Amygdala (tissue), 56 donors: ENCODE data around the gene ESR1.
"Not testable (repeated sequence)": the region's sequence is repeated elsewhere in the genome, so short reads cannot be mapped to it uniquely, and the experiment has no call there.

Source experiments
- DNase-seq, 56 donors: peaks; one replicate each; lab custom pipeline; 2025; lab: John Stamatoyannopoulos, UW

The ESR1 gene

DNA sequence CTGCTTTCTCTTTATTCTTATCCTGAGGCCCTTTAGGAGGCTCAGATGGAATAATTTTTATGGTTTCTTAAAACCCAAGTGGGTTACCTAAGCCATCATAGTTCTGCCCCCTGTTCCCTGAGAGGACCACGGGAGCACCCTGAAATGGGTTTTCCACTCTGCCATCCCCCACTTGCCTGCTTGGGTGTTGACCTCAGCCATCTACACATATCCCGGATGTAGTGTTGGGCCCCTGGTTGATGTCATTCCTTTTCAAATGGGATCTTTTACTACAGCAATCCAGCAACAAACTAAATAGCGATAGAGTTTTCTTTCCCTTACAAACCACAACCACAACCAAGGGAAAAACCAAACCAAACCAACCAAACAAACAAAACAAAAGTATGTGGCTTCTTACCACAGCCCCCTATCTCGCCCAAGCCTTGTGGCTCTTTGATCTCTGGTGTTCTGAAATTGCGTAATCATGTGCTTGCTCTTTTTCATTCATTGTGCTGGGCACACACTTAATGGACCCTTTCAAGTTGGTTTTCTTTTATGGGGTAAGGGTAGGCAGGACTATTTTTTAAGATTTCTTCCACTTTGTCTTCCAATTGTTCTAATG is 154.9 kb downstream of the ESR1 start:
- DNase-seq, result no peak

DNA sequence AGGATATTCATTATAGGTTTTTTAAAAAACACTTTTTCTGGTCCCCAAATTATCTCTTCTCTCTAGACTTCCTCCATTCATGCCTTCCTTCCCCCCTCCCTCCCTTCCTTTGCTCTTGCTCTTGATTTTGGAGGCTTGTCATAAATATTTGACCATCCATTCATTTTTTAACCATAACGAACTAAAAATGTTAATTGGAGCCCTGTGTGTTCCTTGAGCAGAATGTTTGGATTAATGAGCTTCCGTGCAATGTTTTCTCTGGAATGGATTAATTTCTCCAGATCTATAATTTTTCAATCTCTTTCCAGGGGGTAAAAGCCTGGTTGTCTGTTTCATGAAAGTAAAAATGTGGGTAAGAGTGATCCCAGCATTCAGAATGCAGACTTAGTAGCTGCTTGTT is 155.5 kb downstream of the ESR1 start:
- DNase-seq, result no peak

- DNase-seq, result not testable (repeated sequence)
Measured at GRCh38 chr6:151964412-151964811, 156.9 kb downstream of the ESR1 start.

DNA sequence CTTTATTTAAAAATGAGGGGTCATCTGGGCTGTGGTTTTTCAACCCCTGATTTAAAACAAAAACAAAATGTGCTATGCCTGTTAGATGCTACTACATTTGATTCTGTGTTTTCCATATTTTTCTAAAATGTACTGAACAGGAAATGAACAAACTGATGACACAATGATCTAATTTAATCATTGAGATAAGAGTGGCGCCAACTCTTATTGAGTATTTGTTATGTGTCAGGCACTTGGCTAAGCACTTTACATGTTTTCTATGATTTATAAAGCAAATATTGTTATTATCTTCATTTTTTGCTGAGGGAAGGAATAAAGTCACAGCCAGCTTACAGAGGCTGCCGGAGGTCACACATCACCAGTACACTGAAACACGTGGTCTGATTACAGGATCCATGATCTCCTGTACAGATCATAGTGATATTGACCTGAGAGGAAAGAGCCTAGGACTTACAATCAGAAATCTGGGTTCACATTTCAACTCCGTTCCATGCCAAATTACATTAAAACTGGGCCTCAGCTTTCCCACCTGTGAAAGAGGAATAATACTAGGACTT is 166.7 kb downstream of the ESR1 start:
- no peak for DNase-seq

DNA sequence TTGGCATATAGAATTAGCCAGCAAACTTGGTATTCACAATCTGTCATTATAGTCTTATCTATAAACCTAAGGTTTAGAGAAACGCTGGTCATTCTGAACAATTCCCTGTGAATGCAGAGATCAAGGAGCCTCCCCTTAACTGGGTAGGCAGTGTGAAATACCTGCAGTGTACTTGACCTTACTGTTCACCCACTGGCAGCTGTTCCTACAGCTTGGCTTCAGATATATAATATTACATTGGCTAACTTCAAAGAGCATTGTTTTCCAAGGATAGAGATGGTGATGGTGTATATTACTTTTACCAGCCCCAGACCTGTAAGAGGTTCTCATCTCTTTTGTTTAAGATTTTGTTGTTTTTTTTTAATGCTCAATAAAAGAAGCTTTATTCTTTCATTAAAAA is 168.3 kb downstream of the ESR1 start:
- DNase-seq, result no peak

DNA sequence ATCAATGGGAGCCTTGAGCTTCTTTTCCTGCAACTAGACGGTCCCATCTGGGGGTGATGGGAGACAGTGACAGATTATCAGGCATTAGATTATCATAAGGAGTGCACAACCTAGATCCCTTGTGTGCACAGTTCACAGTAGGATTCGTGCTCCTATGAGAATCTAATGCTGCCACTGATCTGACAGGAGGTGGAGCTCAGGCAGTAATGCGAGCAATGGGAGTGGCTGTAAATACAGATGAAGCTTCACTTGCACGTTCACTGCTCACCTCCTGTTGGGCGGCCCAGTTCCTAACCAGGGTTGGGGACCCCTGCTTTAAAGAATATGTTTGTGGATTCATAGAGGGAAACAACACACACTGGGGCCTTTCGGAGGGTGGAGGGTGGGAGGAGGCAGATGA is 180.7 kb downstream of the ESR1 start:
- not testable (repeated sequence) for DNase-seq

GRCh38 chr6:151992091-151992490 is 184.6 kb downstream of the ESR1 start:
- no peak for DNase-seq

DNA sequence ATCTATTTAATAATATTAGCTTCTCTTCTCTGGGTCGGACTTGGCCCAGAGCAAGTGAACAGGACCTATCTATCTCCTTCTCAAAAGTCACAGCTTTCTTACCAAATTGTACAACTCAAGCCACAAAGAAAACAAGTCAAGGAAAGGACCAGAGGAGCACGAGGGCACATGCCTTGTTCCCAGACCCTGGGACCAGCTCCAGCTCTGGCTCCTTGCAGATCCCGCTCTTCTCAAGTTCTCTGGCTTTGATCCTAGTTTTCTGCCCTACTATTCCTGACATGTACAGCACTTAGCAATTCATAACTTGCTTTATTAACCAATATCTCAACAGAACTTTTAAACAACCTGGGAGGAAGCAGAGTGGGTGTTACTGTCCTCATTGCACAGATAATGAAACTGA is 185.9 kb downstream of the ESR1 start:
- no peak for DNase-seq

GRCh38 chr6:151998784-151999183 is 191.3 kb downstream of the ESR1 start:
- no peak for DNase-seq

DNA sequence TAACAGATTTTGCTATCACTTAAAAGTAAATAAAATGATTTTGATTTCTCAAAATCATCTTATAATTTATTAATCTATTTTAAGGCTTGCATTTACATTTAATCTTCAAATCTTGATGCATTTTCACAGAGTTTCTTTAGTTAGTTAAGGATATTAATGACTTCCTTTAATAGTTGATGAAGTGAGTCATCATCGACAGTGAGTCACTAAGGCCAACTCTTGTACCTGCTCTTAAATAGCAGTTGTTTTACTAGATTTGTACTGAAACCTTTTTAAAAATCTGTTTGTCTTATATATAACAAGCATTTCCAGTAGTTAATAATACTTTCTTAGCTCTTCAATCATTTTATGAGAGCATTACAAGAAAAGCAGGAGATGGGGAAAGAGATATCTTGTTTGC is 191.7 kb downstream of the ESR1 start:
- DNase-seq, result no peak

- no peak for DNase-seq
Measured at GRCh38 chr6:152001408-152001807, 193.9 kb downstream of the ESR1 start.

- no peak for DNase-seq
Measured at GRCh38 chr6:152002306-152002705, 194.8 kb downstream of the ESR1 start.

DNA sequence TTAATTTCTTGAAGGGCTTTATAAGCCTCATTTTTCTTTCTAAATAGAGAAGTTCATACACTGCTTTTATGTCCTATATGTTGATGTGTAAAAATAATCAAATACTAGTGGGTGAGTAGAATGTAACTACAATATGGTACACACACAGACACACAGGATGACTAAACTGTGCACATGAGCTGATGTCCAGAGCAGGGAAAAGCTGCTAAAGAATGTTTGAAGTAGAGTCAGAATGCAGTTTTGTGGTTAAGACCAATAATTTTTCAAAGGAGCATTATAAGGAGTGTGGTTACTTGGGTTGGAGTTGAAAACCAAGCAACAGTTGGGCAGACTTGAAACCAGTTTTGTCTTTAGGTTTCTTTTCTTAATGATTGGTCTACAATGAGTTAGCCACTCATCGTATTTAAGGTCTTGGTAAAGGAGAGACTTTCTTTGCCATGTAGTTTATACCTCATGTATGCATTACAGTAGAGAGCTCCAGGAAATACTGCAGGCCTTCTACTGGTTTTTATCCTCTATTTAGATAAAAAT is 196.6 kb downstream of the ESR1 start:
- DNase-seq, result no peak

- DNase-seq, result no peak
Measured at GRCh38 chr6:152004896-152005295, 197.4 kb downstream of the ESR1 start.

- DNase-seq, result no peak
Measured at GRCh38 chr6:152008779-152009178, 201.3 kb downstream of the ESR1 start.

GRCh38 chr6:152012227-152012626 is 204.7 kb downstream of the ESR1 start:
- no peak for DNase-seq

DNA sequence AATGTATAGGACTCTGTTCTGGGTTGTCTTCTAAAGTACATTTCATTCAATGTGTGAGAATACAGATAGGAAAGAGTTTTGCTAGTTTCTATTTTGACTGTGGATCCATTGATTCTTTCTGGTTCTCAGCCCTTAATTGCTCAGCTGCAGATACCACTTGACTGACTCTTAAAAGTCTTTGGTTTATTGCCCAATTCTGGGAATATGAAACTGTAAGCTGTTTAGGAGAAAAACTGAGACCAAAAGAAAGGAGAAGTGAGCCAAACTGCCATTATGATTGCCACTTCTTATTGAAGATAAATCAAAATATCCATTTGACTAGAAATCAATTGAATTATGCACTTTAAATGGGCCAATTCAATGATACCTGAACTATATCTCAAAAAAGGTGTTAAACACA is 211.4 kb downstream of the ESR1 start:
- DNase-seq, result no peak

- no peak for DNase-seq
Measured at GRCh38 chr6:152022303-152022702, 214.8 kb downstream of the ESR1 start.

GRCh38 chr6:152023613-152024012 is 216.1 kb downstream of the ESR1 start:
- DNase-seq, result no peak

DNA sequence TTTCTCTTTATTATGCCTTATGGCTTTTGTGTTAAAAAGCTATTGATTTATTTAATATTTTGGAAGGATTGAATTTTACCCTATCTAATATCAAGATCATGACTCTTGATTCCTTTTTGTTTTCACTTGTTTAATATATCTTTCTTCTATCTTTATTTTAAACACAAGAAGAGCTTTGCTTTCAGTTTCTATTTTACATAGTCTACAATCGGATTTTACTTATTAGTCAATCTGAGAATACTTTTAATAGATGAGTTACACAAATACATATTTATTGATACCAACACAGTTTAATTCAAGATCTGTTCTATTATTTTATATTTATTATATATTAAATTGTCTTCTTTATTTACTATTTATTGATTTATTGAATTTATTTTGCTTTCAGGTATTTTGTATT is 218.8 kb downstream of the ESR1 start:
- no peak for DNase-seq

- not testable (repeated sequence) for DNase-seq
Measured at GRCh38 chr6:152026744-152027143, 219.3 kb downstream of the ESR1 start.

- DNase-seq, result not testable (repeated sequence)
Measured at GRCh38 chr6:152033765-152034164, 226.3 kb downstream of the ESR1 start.

GRCh38 chr6:152034631-152035030 is 227.1 kb downstream of the ESR1 start:
- no peak for DNase-seq
